ENCODE measurements around the gene DSCAM.

GRCh38 chr21:40858517-40858916, 11.6 kb upstream of the DSCAM start:
- TF ChIP-seq, protein P1, sequence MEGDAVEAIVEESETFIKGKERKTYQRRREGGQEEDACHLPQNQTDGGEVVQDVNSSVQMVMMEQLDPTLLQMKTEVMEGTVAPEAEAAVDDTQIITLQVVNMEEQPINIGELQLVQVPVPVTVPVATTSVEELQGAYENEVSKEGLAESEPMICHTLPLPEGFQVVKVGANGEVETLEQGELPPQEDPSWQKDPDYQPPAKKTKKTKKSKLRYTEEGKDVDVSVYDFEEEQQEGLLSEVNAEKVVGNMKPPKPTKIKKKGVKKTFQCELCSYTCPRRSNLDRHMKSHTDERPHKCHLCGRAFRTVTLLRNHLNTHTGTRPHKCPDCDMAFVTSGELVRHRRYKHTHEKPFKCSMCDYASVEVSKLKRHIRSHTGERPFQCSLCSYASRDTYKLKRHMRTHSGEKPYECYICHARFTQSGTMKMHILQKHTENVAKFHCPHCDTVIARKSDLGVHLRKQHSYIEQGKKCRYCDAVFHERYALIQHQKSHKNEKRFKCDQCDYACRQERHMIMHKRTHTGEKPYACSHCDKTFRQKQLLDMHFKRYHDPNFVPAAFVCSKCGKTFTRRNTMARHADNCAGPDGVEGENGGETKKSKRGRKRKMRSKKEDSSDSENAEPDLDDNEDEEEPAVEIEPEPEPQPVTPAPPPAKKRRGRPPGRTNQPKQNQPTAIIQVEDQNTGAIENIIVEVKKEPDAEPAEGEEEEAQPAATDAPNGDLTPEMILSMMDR (IDR thresholded peaks at IDR 0.05) = no peak
- no peak for TF ChIP-seq POLR2A (IDR thresholded peaks at IDR 0.05)

Measured in vagina (tissue), 2 donors.